ENCODE results near the gene P2RX1.

P2RX1 gene

DNA sequence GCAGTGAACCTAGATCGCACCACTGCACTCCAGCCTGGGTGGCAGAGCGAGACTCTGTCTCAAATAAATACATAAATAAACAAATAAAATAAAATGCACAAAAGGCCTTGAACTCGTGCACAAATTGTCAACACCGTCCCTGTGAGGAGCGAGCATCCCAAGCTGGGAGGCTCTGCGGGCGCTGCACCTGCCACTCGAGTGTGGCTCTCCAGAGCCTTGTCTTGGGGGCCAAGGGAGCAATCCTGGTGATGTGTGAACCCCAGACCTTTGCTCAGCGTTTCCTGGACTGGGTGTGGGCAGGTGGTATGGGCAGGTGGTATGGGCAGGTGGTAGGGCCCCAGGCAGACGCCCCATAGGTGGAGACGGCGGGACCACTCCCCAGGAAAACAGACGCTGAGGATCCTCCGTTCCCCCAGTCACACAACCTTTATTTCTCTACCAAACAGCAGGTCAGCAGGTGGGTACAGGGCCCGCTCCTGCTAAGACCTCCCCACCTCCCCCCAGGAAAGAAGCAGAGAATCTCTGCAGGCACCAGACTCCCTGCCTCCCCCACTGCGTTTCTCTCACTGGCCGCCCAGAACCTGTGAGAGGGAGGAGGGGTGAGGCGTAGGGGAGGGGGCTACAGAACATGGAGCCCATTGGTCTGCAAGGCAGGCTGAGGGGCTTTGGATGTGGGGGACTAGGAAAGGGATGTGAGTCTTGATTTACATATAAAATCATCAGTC lies 7.4 kb upstream of the P2RX1 start:
- no peak for FAIRE-seq

DNA sequence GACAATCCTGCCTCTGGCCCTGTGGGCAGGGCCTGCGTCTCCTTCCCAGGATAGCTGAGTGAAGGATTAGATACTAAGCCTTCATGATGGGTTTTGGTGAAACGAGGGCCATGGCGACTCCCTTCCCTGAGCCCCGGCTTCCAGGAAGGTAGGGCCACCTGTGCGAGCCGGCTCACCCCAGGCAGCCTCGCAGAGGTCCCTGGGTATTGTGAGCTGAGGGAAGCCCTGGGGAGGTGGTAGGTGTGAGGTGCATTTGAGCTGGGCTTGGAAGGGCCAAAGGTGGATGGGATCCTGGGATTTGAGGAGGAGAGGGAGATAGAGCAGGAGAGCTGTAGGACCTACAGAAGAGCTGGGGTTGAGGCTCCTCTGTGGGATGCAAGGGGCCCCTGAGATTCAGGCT lies 6.5 kb upstream of the P2RX1 start:
- no peak for FAIRE-seq

DNA sequence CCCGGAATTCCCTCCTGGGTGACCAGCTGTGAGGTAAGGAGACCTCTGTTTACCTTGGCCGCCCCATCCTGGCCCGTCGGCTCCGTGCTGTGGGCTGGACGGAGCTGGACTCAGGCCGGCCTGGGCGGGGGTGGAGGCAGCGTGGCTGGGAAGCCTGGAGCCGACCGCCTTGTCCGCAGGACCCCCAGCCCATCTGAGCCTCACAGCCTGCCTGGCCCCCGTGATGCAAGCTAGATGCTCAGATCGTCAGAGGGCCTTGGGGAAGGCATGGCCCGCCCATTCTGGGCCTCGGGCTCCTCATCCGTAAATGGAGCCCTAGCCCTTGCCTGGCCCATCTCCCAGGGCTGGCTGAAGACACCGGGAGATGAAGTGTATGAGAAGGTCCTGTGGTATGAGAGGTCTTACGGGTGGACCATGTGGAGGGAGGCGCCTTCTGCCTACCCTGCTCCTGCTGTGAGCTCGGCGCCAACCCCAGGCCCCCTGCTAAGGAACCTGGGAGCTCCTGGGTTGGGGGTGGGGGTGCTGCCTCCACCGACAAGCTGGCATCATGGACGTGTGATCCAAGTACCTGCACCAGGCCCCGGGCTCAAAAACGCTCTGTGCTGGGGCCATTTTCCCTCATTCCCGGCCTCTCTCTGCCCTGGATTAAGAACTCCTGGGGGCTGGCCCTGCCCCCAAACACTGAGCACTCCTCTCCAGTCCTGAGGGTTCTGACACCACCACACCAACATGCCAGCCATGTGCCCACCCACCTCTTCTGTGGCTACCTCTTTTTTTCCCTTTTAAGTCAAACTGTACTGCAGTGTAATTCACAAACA lies 5.4 kb upstream of the P2RX1 start:
- no peak for FAIRE-seq

DNA sequence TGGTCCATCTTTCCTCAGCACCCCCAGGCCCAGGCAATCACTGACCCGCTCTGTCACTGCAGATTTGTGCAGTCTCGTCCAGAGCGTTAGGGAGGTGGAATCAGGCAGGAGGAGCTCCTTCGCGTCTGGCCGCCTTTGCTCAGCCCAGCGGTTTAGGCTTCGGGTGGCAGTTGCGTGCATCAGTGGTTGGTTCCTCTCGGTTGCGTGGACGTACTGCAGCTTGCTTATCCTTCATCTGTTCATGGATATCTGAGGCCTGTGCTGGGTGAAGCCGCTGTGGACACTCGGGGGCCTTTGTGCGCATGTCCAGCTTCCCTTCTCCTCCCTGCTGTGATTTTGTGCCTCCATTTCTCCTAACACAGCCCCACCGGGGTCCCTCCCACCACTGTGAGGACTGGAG lies 4.7 kb upstream of the P2RX1 start:
- no peak for FAIRE-seq

DNA sequence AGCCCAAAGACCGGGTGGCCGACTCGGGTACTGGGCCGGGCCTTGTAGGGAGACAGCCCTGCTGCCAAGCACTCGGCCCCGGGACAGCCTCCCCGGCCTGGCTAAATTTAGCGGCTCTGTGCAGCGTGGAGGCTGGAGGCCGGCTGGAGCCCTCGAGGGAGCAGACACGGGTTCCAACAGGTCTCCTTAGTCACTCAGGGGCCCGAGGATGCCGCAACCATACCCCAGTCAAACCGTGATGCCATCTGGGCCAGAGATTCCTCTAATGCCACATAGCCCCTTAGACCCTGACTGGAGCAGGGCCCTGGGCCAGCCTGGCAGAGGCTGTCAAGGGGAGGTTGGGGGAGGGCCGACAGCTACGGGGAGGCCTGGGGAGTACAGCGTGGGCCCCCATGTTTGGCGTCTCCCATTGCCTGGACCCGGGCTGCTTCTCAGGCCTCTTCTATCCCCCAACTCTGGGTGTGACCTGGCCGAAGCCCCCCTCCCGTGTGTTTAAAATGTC lies 2.9 kb upstream of the P2RX1 start:
- no peak for FAIRE-seq

DNA sequence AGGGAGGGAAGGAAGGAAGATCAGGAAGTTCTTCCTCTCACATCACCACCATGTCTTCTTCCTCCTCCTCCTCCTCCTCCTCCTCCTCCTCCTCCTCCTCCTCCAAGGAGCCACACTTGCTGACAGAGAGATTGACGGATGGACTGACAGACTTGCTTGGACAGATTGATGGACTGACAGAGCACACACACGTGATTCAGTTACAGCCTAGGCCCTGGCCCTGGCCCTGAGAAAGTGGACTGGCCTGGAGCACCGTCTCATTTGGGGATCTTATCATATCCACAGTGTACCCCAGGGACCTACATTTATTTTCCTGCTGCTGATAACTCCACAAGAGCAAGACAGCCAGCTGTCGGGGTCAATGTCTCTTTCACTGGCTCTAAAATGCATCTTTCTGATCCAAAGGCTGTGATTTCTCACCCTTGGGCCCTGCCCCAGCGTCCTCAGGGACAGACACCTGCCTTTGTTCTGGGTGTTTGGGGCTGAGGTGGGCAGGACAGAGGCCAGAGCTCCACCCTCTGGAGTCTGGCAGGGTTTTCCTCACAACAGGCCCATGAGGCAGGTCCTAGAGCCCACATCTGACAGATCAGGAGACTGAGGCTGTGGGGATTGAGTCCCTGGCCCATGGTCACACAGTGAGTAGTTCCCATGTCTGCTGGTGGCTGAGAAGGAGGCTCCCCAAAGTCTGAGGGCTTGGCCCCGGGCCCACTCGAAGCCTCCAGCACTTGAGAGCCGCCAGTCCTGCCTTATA lies 2.3 kb upstream of the P2RX1 start:
- FAIRE-seq = no peak

DNA sequence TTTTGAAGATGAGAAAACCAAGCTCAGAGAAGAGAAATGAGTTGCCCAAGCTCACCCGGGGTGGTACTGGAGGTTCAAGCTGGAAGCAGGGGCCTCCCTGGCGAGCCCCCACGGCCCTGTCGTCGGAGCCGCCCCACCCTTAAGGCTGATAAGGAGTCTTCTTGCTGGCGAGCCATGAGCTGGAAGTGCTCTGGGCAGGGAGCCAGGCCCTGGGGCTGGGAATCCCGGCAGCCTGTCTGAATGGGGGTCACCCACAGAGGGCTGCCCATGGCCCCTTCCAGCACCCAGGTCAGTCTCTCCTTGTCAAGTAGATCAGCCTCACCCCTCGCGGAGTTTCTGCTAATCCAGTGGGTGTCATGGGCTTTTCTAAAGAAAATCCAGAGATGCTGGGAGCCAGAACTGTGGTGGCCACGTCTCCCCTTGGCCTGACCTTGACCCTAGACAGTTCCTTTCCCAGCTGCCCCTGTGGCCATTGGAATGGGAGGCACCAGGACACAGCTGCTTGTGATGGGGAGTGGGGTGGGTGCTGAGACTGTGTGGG lies 1.2 kb upstream of the P2RX1 start:
- no peak for FAIRE-seq

DNA sequence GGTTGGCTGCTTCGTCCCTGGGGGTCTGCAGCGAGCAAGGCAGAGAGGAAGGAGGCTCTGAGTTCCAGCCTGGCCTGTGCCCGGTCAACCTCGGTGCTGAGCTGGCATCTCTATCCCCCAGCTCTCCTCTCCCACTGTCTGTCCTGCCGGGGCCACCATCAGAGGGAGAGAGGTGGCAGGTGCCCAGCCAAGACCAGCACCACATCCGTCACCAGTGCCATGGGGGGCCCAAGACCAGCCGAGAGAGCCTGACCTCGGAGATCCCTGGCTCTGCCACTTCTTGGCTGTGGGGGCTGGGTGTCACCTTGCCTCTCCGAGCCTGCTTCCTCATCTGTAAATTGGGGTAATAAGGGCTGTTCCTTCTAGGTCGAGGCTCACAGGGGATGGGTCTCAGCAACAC lies 560 bp upstream of the P2RX1 start:
- no peak for FAIRE-seq

DNA sequence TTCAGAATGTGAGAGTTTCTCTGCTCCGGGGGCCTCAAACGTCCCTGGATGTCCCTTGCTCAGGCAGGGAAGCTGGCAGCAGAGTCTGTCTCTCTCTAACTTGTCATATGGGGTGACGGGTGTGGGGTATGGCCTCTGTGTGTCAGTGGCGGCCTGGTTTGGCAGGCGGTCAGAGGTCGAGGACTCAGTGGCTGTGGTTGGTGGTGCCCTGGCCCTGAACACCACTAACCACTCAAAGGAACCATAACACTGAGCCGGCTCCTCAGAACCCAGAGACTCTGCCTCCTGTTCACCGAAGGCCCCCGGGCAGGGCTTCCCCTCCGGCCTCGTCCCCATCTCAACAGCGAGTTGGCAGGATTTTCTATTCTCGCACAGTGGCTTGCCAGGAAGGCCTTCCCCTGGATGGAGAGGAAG lies 677 bp downstream of the P2RX1 start:
- FAIRE-seq = no peak

DNA sequence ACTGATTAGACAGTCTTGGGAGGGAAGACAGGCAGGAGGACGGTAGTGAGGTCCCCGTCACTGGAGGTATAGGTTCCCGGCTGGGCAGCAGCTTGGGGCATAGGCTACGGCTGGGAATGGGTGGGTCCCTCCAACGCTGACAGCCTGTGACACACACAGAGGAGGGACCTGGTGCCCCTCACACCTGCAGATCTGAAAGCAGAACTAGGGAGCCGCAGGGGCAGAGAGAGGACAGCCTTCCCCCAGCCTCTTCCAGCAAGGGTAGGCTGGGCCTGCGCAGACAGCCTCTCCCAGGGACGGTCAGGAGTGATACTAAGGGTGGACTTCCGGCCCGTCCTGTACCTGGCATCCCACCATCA lies 2.0 kb downstream of the P2RX1 start:
- FAIRE-seq = no peak

DNA sequence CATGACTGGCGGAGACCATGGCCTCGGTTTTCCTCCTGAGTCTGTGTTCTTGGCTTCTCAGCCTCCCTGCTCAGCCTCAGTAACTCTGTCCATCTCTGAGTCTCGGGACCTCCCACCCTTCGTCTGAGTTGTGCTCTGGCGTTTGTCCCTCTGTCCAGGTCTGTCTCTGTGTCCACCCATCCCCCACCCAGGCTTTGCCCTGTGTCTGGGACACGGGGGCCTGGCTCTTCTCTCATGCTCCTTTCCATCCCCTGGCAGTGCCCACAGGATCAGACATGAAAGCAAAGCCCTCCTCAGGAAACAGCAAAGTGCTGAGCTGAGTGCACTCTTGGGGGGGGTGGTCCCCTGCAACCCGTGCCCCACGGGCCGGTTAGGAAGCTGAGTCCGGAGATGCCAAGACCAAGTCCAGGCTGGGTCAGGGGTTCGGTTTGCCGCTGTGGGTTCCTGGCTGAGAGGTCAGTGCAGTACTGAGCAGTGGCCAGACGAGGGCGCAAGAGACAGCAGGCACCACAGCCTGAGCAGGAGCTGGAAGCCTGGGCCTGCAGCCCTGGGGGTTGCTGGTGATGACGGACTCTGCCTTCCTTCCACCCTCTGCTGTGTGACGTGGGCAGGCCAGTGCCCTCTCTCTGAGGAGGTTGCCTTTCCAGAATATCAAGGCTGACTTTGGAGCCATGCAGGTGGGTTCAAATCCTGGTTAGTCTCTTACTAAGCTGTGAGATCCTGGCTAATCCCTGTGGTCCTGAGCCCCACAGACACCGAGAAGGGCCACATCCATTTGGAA lies 2.5 kb downstream of the P2RX1 start:
- FAIRE-seq = no peak

DNA sequence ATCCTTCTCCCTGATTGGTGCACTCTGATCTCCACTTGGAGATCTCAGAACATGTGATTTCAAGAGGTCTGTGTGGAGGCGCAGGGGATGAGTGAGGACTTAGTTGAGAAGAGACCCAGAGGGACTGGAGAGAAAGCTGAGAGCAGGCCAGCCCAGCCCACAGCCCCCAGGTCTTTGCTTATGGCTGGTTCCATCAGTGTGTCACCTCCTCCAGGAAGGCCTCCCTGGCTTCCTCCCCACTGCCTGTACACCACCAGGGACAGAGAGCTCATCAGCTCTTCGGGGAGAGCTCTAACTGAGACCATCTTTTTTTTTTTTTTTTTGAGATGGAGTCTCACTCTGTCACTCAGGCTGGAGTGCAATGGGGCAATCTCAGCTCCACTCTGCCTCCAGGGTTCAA lies 3.4 kb downstream of the P2RX1 start:
- no peak for FAIRE-seq

DNA sequence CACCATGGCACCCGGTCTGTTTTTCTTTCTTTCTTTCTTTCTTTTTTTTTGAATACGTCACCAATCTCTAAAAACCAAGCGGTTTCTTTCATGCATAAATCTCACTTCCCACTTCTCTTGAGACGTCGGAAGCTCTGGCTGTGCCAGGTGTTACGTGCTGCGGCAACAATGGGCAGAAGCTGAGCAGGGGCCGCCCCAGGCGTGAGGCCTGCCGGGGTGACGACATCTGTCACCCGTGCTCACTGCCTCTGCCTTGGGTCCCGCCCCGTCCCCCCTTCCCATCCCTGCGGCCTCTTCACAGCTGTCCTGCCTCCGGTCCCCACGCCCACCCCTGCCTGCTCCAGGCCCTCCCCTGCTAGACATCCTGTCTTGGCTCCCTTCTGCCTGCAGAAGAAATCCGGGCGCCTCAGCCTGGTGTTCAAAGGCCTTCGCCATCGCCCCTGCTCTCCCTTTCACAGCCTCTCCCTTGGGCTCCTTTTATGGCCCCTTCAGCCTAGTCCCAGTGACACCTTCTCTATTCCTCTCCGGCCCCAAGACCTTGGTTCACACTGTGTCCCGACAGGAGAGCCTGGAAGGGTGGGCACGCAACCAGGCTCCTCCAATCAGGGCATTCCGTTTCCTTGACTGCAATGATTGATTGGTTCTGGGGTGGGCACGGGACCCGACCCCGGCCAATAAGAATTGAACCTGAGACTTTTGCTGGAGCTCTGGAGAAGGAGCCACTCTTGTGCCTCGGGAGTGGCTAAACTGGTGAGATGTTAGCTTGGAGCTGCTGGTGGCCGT lies 4.8 kb downstream of the P2RX1 start:
- FAIRE-seq = no peak

DNA sequence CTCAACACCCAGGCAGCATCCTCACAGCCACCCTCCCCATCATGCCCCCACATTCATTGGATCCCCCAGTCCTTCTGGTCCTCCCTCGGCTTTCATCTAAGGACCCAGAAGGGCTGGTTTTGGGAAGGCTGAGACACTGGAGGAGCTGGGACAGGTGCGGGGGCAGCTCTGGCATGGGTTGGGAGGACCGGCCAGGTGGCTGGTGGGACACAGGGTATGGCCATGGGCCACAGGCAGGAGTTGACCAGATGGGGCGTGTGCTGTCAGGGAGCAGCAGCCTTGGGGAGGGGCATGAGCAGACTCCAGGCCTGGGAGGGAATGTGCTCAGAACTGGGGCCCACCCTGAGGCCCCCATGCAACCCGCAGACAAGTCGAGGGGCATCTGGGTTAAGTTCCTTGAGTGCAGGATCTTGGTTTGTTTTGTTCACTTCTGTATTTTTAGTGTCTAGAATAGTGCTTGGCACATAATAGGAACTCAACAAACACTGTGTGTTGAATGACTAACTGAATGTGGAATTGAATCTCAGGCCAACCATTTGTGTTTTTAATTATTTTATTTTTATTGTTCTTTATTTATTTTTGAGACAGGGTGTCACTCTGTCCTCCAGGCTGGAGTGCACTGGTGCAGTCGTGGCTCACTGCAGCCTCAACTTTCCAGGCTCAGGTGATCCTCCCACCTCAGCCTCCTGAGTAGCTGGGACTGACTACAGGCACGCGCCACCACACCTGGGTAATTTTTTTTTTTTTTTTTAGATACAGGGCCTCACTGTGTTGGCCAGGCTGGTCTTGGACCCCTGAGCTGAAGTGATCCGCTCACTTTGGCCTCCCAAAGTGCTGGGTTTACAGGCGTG lies 5.6 kb downstream of the P2RX1 start:
- no peak for FAIRE-seq

DNA sequence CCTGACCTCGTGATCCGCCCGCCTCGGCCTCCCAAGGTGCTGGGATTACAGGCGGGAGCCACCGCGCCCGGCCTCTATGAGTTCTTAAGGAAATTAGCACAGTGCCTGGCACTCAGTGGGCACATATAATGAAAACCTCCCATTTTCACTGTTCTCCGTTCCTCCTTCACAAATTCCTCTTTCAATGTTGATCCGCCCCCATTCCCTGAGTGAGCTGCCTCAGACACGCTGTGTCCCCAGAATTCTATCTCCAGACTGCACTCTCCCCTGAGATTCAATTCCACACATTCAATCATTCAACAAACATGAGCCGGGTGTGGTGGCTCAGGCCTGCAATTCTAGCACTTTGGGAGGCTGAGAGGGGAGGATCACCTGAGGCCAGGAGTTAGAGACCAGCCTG lies 7.0 kb downstream of the P2RX1 start:
- no peak for FAIRE-seq

DNA sequence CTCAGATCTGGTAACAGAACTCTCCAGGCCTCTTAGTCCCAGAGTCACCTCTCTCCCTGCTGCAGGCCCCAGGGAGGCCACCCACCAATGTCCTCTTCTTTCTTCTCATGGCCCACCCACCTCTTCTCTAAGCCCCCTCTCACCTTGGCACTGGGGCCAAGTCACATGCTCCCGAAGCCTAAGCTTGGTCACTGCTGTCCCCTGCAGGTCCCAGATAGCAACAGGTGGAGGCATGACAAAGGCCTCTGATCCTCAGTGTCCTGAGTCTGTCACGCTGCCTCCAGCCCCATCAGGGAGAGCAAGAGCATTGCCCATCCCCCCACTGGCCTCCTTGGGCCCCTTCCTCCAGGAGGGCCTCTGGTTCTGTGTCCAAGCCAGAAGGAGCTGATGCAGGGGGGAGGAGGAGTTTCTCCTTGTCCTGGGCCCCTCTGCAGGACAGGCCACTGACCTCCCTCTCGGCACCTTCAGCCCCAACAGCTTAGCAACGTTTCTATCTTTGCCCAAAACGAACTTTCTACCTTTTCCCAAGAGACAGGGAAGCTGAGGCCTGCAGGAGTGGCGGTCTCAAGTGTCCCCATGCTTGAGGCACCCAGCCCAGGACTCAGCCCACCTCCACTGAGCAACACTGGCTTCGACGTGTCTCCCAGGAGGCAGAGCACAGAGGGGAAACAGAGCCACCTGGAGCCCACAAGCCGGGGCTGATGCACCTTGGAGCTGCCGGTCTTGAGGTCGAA lies 8.6 kb downstream of the P2RX1 start:
- FAIRE-seq = no peak

DNA sequence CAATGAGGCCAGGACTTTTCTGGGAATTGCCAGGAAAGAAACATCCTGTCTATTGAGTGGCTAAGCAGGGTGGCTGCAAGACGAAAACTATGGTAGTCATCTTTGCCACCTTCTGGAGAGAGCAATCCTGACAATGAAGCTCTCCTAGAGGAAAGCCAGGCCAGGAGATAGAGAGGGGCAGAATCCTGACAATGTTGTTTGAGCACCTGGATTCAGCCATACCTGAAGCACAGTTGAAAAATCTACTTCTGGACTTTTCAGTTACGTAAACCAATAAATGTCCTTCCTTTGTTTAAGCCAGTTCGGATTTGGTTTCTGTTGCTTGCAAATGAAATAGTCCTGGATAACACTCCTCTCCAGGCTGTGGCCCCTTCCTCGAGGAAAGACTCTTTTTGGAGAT lies 9.4 kb downstream of the P2RX1 start:
- FAIRE-seq = no peak

DNA sequence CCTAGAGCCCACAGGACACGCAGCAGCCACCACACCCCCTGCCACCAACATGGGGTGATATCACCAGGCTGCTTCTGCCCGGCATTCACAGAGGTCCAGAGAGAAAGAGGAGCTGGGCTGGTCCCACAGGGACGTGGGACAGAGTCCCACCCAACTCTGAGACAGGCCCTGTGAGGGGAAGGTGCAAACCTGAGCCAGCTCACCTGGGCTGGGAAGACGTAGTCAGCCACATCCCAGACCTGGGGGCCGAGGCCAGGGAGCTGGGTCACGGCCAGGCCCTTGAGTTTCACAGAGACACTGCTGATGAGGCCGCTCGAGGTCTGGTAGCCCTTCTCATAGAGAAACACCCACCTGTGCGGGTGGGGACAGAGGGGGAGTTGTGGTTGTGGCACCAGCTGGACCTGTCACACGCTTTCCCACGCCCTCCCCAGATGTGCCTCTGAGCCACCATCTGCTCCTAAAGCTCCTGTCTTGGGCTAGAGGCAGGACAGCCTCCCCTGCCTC lies 11.2 kb downstream of the P2RX1 start:
- FAIRE-seq = no peak

DNA sequence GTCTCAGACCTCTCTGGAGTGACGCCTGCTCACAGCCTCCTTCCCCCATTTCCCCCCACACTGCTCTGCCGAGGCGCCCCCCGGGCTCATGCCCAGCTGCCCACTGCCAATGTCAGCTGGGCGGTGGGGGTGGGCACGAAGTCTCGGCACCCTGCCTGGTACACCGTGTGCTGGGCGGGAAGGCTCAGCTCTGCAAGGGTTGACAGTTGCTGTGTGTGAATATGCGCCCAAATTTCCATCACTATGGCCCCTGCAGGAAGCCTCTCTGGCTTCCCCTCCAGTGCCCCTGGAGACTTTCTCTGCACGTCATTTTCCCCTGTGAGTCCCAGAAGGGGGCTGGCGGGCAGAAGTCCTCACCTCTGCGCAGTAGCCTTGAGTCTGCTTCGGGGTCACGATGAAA lies 11.8 kb downstream of the P2RX1 start:
- FAIRE-seq = no peak

DNA sequence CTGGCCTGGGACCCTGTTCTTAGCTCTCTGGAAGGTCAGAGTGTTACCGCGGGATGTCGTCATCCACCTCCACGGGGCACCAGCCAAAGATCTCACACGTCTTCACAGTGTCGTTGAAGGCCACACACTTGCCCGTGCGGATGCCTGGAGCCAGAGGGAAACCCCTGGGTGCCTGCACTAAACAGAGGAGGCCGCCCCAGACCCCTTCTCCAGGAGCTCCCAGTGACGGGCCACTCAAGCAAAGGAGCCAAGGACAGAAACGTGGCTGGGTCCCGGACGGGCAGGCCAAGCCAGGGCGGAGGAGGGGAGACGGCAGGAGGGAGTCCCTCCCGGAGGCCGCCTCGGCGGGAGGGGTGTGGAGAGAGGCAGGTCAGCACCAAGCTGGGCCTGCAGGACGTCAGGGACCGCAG lies 12.4 kb downstream of the P2RX1 start:
- FAIRE-seq = no peak

Measured in G401.6 (cell line).